T-cell (primary cell): ENCODE data around the gene CLEC20A. TPM values are rescaled to one million over a fixed set of nuclear protein-coding genes. Genes with fewer than 3 reads are reported as not detected.

Experiments
- ATAC-seq, 4 experiments: fragments of 200-7000 bp in 3 of 4; fragments of 150-1000 bp in 1 of 4; cut with Tn5 transposase; replicated peaks in 1 of 4; 1 replicate in 3 of 4; 2 replicates in 1 of 4; pipeline ENCODE4 v1.10.0; 2021; ENCODE audit warnings: moderate library complexity in 3 of 4, mild to moderate bottlenecking in 2 of 4, moderate number of reproducible peaks in 1 of 4
- CTCF ChIA-PET, 2 donors: fragments of 300-600 bp; sonication (Branson Sonifier 250); formaldehyde crosslinking; loops; one replicate each; lab custom pipeline; 2022; ENCODE audit warnings: antibody characterized with exemption in 2 of 2; lab: Charles Lee
- POLR2A ChIA-PET, 2 donors: fragments of 300-600 bp; sonication (Branson Sonifier 250); formaldehyde crosslinking; loops; one replicate each; lab custom pipeline; 2022; ENCODE audit warnings: antibody characterized with exemption in 2 of 2; lab: Charles Lee
- DNase-seq, 35 experiments: peaks; one replicate each; pipeline versions ENCODE4 v3.0.0 to v3.0.0-alpha.2; 2013 to 2023
- H3K27ac ChIP-seq: one replicate; pipeline ENCODE4 v1.5.1; 2013; ENCODE audit warnings: low read length
- H3K27me3 ChIP-seq, 2 experiments: replicated peaks in 1 of 2; 1 replicate in 1 of 2; 2 replicates in 1 of 2; pipeline versions ENCODE4 v1.6.1 to v1.7.0; 2013; ENCODE audit warnings: low read length in 1 of 2, mixed read lengths in 1 of 2; ENCODE audit not compliant: control insufficient read depth in 2 of 2, insufficient read depth in 2 of 2; ENCODE audit errors: extremely low read depth in 1 of 2
- H3K36me3 ChIP-seq, 2 donors: 1 replicate in 1 of 2; 2 replicates in 1 of 2; pipeline versions ENCODE4 v1.6.1 to v1.7.0; 2013; ENCODE audit warnings: low read length in 1 of 2; ENCODE audit not compliant: control insufficient read depth in 2 of 2, insufficient read depth in 1 of 2; ENCODE audit errors: extremely low read depth in 1 of 2
- H3K4me1 ChIP-seq, 2 experiments: 1 replicate in 1 of 2; 2 replicates in 1 of 2; pipeline versions ENCODE4 v1.6.1 to v1.7.0; 2013; ENCODE audit warnings: low read length in 2 of 2, mixed read lengths in 1 of 2; ENCODE audit not compliant: insufficient read depth in 2 of 2, control insufficient read depth in 1 of 2; ENCODE audit errors: extremely low read depth in 1 of 2
- H3K4me3 ChIP-seq, 2 donors: 1 replicate in 1 of 2; 2 replicates in 1 of 2; pipeline versions ENCODE4 v1.5.1 to v1.7.0; 2013; ENCODE audit warnings: mild to moderate bottlenecking in 2 of 2, low read length in 1 of 2, moderate library complexity in 1 of 2; ENCODE audit not compliant: control insufficient read depth in 1 of 2; ENCODE audit errors: extremely low read depth in 1 of 2
- H3K9me3 ChIP-seq: 2 replicates; pipeline ENCODE4 v1.7.0; 2013
- H3K27ac Mint-ChIP-seq, 2 donors: one replicate each; pipeline ENCODE4 v1.8.0; 2020 to 2021; ENCODE audit warnings: mild to moderate bottlenecking in 2 of 2, mixed read lengths in 2 of 2
- H3K27me3 Mint-ChIP-seq, 2 donors: one replicate each; pipeline ENCODE4 v1.8.0; 2021 to 2022; ENCODE audit warnings: mixed read lengths in 2 of 2
- H3K36me3 Mint-ChIP-seq: one replicate; pipeline ENCODE4 v1.8.0; 2021; ENCODE audit warnings: mixed read lengths
- H3K4me1 Mint-ChIP-seq, 3 donors: one replicate each; pipeline ENCODE4 v1.8.0; 2020 to 2022; ENCODE audit warnings: mixed read lengths in 3 of 3, mild to moderate bottlenecking in 1 of 3
- H3K4me3 Mint-ChIP-seq, 3 donors: one replicate each; pipeline ENCODE4 v1.8.0; 2020 to 2022; ENCODE audit warnings: mild to moderate bottlenecking in 3 of 3, mixed read lengths in 3 of 3, moderate library complexity in 3 of 3
- H3K9me3 Mint-ChIP-seq, 3 donors: one replicate each; pipeline ENCODE4 v1.8.0; 2020 to 2022; ENCODE audit warnings: mixed read lengths in 3 of 3
- WGBS: methylation state at CpG from one replicate; pipeline ENCODE4 v1.1.5; 2013; ENCODE audit warnings: missing lambda C conversion rate; ENCODE audit not compliant: insufficient coverage; 5-methylcytosine and 5-hydroxymethylcytosine counted together
- total RNA-seq, 35 experiments: library from RNA in 6 of 35; stranded (reverse) in 6 of 35; fragments of 120-200 nt in 1 of 35; gene quantifications; one replicate each; pipeline versions ENCODE4 v1.2.1 to v1.2.4 and lab custom pipeline; 2013 to 2026

The CLEC20A gene
- total RNA-seq, 5 donors from 2014 or later (not counting 1 experiment from before 2014, with no cell fraction given), result not detected

DNA sequence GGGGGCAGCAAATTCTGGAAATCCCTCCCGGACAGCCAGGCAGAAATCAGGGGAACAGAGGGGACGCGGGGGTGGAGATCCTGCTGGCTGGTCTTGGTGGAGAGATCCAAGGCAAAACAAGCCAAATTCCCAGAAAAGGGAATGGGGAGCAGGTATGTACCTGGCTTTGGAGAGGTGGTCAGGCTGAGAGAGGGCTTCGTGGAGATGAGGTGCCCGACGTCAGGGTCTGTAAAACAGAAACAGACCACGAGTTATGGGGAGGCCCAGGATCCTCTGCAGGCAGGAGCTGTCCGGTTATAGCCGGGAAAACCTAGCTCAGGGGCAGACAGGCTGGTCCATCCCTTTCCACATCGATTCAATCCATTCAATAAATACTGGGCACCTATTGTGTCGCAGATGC, 4.4 kb downstream of the CLEC20A start:
- Mint-ChIP-seq H3K9me3 (no peaks in the 10 kb centered on the region), H3K27ac (no peak overlapping the region), H3K4me1 (no peaks in the 10 kb centered on the region), H3K4me3 (no peak overlapping the region), H3K36me3 (no peaks in the 10 kb centered on the region), H3K27me3 (peaks cover 14% of the 10 kb centered on the region in 2 donors)
- POLR2A ChIA-PET, result no interaction called here
- no peak for ATAC-seq
- no peaks in the 10 kb centered on the region for H3K36me3 ChIP-seq
- H3K27ac ChIP-seq, result no peak overlapping the region
- CTCF ChIA-PET, result no interaction called here
- peaks cover 0 to 18% of the 10 kb centered on the region in 2 experiments for H3K27me3 ChIP-seq
- no peak overlapping the region for H3K4me3 ChIP-seq
- no peak for DNase-seq
- H3K9me3 ChIP-seq, result no peaks in the 10 kb centered on the region
- 95% methylated on average over 10 of the region's 11 CpGs for WGBS
- H3K4me1 ChIP-seq, result no peaks in the 10 kb centered on the region

DNA sequence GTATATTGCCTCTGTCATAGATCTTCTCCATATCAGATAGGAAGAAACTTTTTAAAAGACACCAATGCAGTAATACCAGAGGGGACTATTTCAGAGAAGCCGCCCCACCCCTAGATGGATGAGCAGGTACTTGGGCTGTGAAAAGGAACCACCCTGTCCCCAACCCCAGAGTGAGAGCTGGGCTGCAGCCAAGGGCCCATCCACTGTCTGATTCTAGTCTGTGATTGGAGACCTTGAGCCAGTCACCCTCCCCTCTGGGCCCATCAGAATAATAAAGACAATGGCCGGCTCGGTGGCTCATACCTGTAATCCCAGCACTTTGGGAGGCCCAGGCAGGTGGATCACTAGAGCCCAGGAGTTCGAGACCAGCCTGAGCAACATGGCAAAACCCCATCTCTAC, 5.0 kb downstream of the CLEC20A start:
- H3K27ac Mint-ChIP-seq, result no peak overlapping the region
- no peaks in the 10 kb centered on the region for H3K9me3 ChIP-seq
- H3K4me1 Mint-ChIP-seq, result no peaks in the 10 kb centered on the region
- no peaks in the 10 kb centered on the region for H3K4me1 ChIP-seq
- H3K36me3 Mint-ChIP-seq, result no peaks in the 10 kb centered on the region
- DNase-seq (no peak), ATAC-seq (no peak)
- H3K27me3 Mint-ChIP-seq, result peaks cover 15 to 17% of the 10 kb centered on the region in 2 donors
- no peak overlapping the region for H3K27ac ChIP-seq
- CTCF ChIA-PET, result no interaction called here
- no peaks in the 10 kb centered on the region for H3K36me3 ChIP-seq
- no peak overlapping the region for H3K4me3 ChIP-seq
- WGBS, result 100% methylated on average over 2 of the region's 4 CpGs
- no peak overlapping the region for H3K4me3 Mint-ChIP-seq
- POLR2A ChIA-PET, result no interaction called here
- no peaks in the 10 kb centered on the region for H3K9me3 Mint-ChIP-seq
- peaks cover 0 to 23% of the 10 kb centered on the region in 2 experiments for H3K27me3 ChIP-seq

DNA sequence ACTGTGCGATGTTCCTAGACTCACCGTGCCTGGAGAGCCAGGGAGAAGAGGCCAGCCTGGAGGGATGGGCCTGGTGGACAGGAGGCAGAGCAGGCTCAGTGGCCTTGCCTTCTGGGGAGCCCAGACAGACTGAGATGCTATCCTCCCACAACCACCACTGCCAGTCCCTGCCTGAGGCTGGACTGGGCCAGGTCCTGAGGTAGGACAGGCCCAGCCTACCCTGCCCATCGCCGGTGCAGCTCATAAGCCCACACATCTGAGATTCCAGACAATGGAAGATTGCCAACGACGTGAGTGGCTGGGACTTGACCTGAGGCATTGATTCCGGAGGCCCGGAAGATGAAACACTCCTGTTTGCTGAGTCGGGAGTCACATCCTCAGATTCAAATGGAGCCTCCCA, 5.8 kb downstream of the CLEC20A start:
- H3K9me3 ChIP-seq, result no peaks in the 10 kb centered on the region
- ATAC-seq (no peak), DNase-seq (no peak)
- H3K9me3 Mint-ChIP-seq, result no peaks in the 10 kb centered on the region
- H3K27me3 Mint-ChIP-seq, result peaks cover 15 to 17% of the 10 kb centered on the region in 2 donors
- no peaks in the 10 kb centered on the region for H3K4me1 ChIP-seq
- H3K4me3 ChIP-seq, result no peak overlapping the region
- H3K27ac Mint-ChIP-seq, result no peak overlapping the region
- H3K4me3 Mint-ChIP-seq, result no peak overlapping the region
- H3K27ac ChIP-seq, result no peak overlapping the region
- no peaks in the 10 kb centered on the region for H3K36me3 Mint-ChIP-seq
- H3K36me3 ChIP-seq, result no peaks in the 10 kb centered on the region
- H3K27me3 ChIP-seq, result peaks cover 0 to 22% of the 10 kb centered on the region in 2 experiments
- POLR2A ChIA-PET, result no interaction called here
- no peaks in the 10 kb centered on the region for H3K4me1 Mint-ChIP-seq
- CTCF ChIA-PET, result no interaction called here
- 92% methylated on average over 8 of the region's 9 CpGs for WGBS

DNA sequence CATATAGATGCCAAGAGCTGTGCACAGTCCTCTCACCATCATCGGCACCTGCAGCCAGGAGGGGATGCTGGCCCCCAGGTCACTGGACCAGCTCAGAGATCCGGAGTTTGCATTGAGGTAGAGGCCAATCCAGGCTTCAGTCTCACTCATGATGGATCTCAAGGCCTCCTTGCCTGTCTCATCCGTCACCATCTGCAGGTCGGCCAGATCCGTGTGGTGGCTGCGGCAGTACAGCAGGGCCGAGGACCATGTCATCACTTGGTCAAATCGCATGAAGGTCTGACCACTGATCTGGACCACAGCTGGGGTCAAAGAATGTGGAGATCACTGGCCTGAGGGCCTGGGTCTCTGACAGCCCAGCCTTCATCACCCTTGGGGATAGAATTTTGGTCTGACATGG, 6.6 kb downstream of the CLEC20A start:
- H3K9me3 ChIP-seq, result no peaks in the 10 kb centered on the region
- no peak overlapping the region for H3K4me3 Mint-ChIP-seq
- H3K9me3 Mint-ChIP-seq, result no peaks in the 10 kb centered on the region
- peaks cover 15 to 17% of the 10 kb centered on the region in 2 donors for H3K27me3 Mint-ChIP-seq
- WGBS, result 93% methylated on average over 8 of the region's 8 CpGs
- no peak overlapping the region for H3K4me3 ChIP-seq
- H3K4me1 ChIP-seq, result no peaks in the 10 kb centered on the region
- H3K27ac Mint-ChIP-seq, result no peak overlapping the region
- ATAC-seq (no peak), DNase-seq (no peak)
- no peaks in the 10 kb centered on the region for H3K36me3 Mint-ChIP-seq
- peaks cover 0 to 19% of the 10 kb centered on the region in 2 experiments for H3K27me3 ChIP-seq
- ChIA-PET POLR2A (no interaction called here), CTCF (no interaction called here)
- no peak overlapping the region for H3K27ac ChIP-seq
- no peaks in the 10 kb centered on the region for H3K36me3 ChIP-seq
- H3K4me1 Mint-ChIP-seq, result no peaks in the 10 kb centered on the region

DNA sequence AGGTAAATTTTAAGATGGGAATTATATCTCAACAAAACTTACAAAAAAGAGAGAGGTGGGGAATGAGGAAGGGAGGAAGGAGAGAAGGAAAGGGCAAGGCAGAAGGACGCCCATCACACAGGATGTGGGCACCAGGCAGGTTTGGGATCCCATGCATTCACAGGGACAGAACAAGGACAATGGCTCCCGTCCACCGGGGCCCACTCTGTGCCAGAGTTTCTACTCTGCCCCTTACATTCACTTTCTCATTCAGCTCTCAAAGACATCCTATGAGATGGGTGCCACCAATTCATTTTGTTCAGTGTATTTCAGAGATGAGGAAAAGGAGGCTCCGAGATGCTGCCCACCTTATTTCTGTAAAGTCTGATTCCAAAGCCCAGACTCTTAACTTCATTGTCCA, 7.4 kb downstream of the CLEC20A start:
- Mint-ChIP-seq H3K36me3 (no peaks in the 10 kb centered on the region), H3K4me1 (no peaks in the 10 kb centered on the region), H3K9me3 (no peaks in the 10 kb centered on the region), H3K27me3 (peaks cover 15 to 17% of the 10 kb centered on the region in 2 donors), H3K27ac (no peak overlapping the region), H3K4me3 (no peak overlapping the region)
- Histone ChIP-seq H3K4me1 (no peaks in the 10 kb centered on the region), H3K27ac (no peak overlapping the region), H3K9me3 (no peaks in the 10 kb centered on the region), H3K4me3 (no peak overlapping the region), H3K36me3 (no peaks in the 10 kb centered on the region), H3K27me3 (peaks cover 0 to 19% of the 10 kb centered on the region in 2 experiments)
- DNase-seq (no peak), ATAC-seq (no peak)
- ChIA-PET POLR2A (no interaction called here), CTCF (no interaction called here)
- WGBS, result 86% methylated on average over 1 of the region's 4 CpGs

DNA sequence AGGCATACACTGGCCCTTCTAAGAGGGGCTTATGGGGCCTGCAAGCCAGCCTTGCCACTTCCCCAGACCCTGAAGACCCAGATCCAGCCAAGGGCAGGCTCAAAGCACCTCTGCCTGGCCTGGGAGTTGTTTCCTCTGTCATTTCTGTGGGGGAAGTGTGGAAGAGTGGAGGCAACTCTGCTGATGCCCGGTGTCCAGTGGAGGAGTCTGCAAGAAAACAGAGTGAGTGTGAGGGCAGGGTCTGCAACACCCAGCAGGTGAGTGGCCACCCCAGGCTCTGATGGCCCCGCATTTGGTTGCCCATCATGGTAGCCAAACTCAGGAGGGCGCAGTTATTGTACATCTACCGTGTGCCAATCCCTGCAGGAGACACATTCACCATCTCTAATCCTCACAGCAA, 8.4 kb downstream of the CLEC20A start:
- Mint-ChIP-seq H3K27ac (no peak overlapping the region), H3K4me3 (no peak overlapping the region), H3K4me1 (no peaks in the 10 kb centered on the region), H3K36me3 (no peaks in the 10 kb centered on the region), H3K27me3 (peaks cover 15 to 17% of the 10 kb centered on the region in 2 donors), H3K9me3 (no peaks in the 10 kb centered on the region)
- DNase-seq, result no peak
- CTCF ChIA-PET, result no interaction called here
- Histone ChIP-seq H3K4me1 (no peaks in the 10 kb centered on the region), H3K36me3 (no peaks in the 10 kb centered on the region), H3K27me3 (peaks cover 0 to 19% of the 10 kb centered on the region in 2 experiments), H3K27ac (no peak overlapping the region), H3K9me3 (no peaks in the 10 kb centered on the region), H3K4me3 (no peak overlapping the region)
- no peak for ATAC-seq
- POLR2A ChIA-PET, result no interaction called here
- 92% methylated on average over 2 of the region's 4 CpGs for WGBS

DNA sequence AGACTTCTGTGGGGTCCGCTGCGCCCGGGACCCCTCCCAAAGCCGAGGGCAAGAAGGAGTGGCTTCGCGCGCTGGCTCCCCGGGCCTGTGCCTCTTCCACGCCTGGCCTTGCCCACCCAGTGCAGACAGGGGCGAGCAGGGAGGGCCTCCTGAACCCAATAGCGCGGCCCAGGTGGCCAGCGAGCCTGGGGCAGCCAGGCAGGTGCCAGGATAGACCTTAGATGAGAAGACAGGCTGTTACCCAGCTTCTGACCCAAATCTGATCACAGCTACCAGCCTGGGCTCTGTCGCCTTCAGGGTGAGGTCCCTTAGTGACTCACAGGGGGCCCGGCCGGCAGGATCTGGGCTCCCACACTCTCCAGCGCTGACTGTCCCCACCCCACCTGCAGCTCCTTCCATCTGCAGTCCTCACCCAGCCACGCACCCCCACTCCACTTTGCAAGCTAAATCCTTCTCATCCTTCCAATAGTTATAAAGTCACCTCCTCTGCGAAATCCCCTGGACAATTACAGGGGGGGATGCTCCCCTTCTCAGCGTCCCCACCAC, 9.6 kb downstream of the CLEC20A start:
- no peaks in the 10 kb centered on the region for H3K36me3 ChIP-seq
- ChIA-PET POLR2A (no interaction called here), CTCF (no interaction called here)
- no peaks in the 10 kb centered on the region for H3K4me1 ChIP-seq
- H3K4me3 ChIP-seq, result no peak overlapping the region
- Mint-ChIP-seq H3K4me1 (no peaks in the 10 kb centered on the region), H3K4me3 (no peak overlapping the region), H3K27me3 (peaks cover 15 to 18% of the 10 kb centered on the region in 2 donors), H3K36me3 (no peaks in the 10 kb centered on the region), H3K9me3 (no peaks in the 10 kb centered on the region), H3K27ac (no peak overlapping the region)
- no peaks in the 10 kb centered on the region for H3K9me3 ChIP-seq
- ATAC-seq, result peak in 1 of 4 experiments; percentile 19
- H3K27ac ChIP-seq, result no peak overlapping the region
- no peak for DNase-seq
- H3K27me3 ChIP-seq, result peaks cover 0 to 19% of the 10 kb centered on the region in 2 experiments
- 64% methylated on average over 20 of the region's 20 CpGs for WGBS
